Smooth muscle cell (in vitro differentiated cells): ENCODE data around the gene MAPK7. TPM values are rescaled to one million over a fixed set of nuclear protein-coding genes. Genes with fewer than 3 reads are reported as not detected.
A peak's percentile ranks its signal among the peaks of the same experiment; 100 is the strongest.

Experiments used
- DNase-seq: peaks from one replicate; lab custom pipeline; 2025; ENCODE audit not compliant: unreplicated experiment; lab: John Stamatoyannopoulos, UW
- H2AFZ ChIP-seq: fragments of 200-600 bp; sonication (generic); 2 replicates; pipeline ENCODE4 v1.6.0; 2016; ENCODE audit warnings: antibody characterized with exemption, low read depth, mild to moderate bottlenecking
- H3F3A ChIP-seq: fragments of 200-600 bp; sonication (generic); 2 replicates; pipeline ENCODE4 v1.6.0; 2017; ENCODE audit warnings: antibody characterized with exemption, low read depth
- H3K27ac ChIP-seq: fragments of 200-600 bp; sonication (generic); 2 replicates; pipeline ENCODE4 v1.5.1; 2016; ENCODE audit warnings: low read depth, mild to moderate bottlenecking
- H3K27me3 ChIP-seq: fragments of 200-600 bp; sonication (generic); 2 replicates; pipeline ENCODE4 v1.6.1; 2016; ENCODE audit warnings: low read depth, mild to moderate bottlenecking
- H3K36me3 ChIP-seq: fragments of 200-600 bp; sonication (generic); 2 replicates; pipeline ENCODE4 v1.5.1; 2016; ENCODE audit warnings: low read depth
- H3K4me1 ChIP-seq: fragments of 200-600 bp; sonication (generic); 2 replicates; pipeline ENCODE4 v1.5.1; 2016; ENCODE audit warnings: low read depth
- H3K4me2 ChIP-seq: fragments of 200-600 bp; sonication (generic); 2 replicates; pipeline ENCODE4 v1.6.0; 2016; ENCODE audit warnings: mild to moderate bottlenecking
- H3K4me3 ChIP-seq: fragments of 200-600 bp; sonication (generic); 2 replicates; pipeline ENCODE4 v1.5.1; 2016; ENCODE audit warnings: mild to moderate bottlenecking
- H3K79me2 ChIP-seq: fragments of 200-600 bp; sonication (generic); 2 replicates; pipeline ENCODE4 v1.6.0; 2016; ENCODE audit warnings: low read depth, mild to moderate bottlenecking
- H3K9ac ChIP-seq: fragments of 200-600 bp; sonication (generic); 2 replicates; pipeline ENCODE4 v1.6.0; 2016; ENCODE audit warnings: low read depth
- H3K9me3 ChIP-seq: fragments of 200-600 bp; sonication (generic); replicated peaks from 2 replicates; pipeline ENCODE4 v1.5.1; 2016; ENCODE audit warnings: low read depth
- H4K20me1 ChIP-seq: fragments of 200-600 bp; sonication (generic); 2 replicates; pipeline ENCODE4 v1.6.0; 2016; ENCODE audit warnings: low read depth
- CTCF ChIP-seq: fragments of 200-600 bp; sonication (generic); IDR thresholded peaks from 2 replicates; pipeline ENCODE4 v1.5.1; 2017; ENCODE audit warnings: borderline replicate concordance, mild to moderate bottlenecking, antibody characterized with exemption; ENCODE audit not compliant: insufficient read depth, poor library complexity, severe bottlenecking
- WGBS: methylation state at CpG from one replicate; pipeline ENCODE4 v1.1.7; 2016; ENCODE audit warnings: low lambda C conversion rate; 5-methylcytosine and 5-hydroxymethylcytosine counted together
- polyA plus RNA-seq: library from polyadenylated mRNA; unstranded; fragments of >200 nt; fragmentation: Nextera tagmentation; extraction: Ambion mirVana; gene quantifications from 2 replicates; pipeline ENCODE4 v1.2.1, GENCODE V29; 2016
- total RNA-seq: library from RNA; depleted of rRNA; stranded (reverse); fragments of >200 nt; gene quantifications from 2 replicates; pipeline ENCODE4 v1.2.3, GENCODE V29; 2014

MAPK7 gene
- total and polyA plus RNA-seq, 2 experiments from 2014 or later, result 9.1 to 36.3 TPM

GRCh38 chr17:19342611-19343255 is 35.6 kb upstream of the MAPK7 start:
- H3K9ac ChIP-seq, result no peak overlapping the region
- no peaks in the 10 kb centered on the region for H3K9me3 ChIP-seq
- no peak overlapping the region for H3K4me3 ChIP-seq
- peaks cover 17% of the 10 kb centered on the region for H3F3A ChIP-seq
- peaks cover 12% of the 10 kb centered on the region for H3K4me1 ChIP-seq
- no peaks in the 10 kb centered on the region for H3K36me3 ChIP-seq
- peak overlapping the region; percentile 49 for H3K27ac ChIP-seq
- H3K79me2 ChIP-seq, result no peaks in the 10 kb centered on the region
- TF ChIP-seq CTCF, result no peak
- WGBS, result 96% methylated on average over 7 of the region's 7 CpGs
- peak overlapping the region; percentile 6 for H3K4me2 ChIP-seq
- H2AFZ ChIP-seq, result no peak overlapping the region
- no peak for DNase-seq
- H3K27me3 ChIP-seq, result no peaks in the 10 kb centered on the region
- no peaks in the 10 kb centered on the region for H4K20me1 ChIP-seq

DNA sequence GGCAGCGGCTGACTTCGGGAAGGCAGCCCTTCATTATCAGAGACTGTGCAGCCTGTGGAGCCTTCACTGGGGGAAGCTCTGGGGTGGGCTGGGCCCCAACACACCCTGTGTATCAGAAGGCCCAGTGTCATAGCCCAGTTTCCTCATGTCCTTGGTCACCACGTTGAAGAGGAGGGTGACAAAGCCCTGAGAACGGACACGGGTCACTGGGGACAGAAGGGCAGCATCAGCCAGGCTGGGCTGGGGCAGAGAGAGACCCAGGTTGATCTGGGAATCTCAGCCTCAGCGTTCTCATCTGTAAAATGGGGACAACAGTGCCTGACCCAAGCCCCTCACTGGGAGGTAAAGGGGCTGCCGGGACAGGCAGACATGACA is 35.1 kb upstream of the MAPK7 start:
- H4K20me1 ChIP-seq, result no peaks in the 10 kb centered on the region
- H3K4me2 ChIP-seq, result no peak overlapping the region
- no peak overlapping the region for H3K9ac ChIP-seq
- 96% methylated on average over 7 of the region's 7 CpGs for WGBS
- no peak for TF ChIP-seq CTCF
- H3K9me3 ChIP-seq, result no peaks in the 10 kb centered on the region
- no peaks in the 10 kb centered on the region for H3K27me3 ChIP-seq
- peaks cover 12% of the 10 kb centered on the region for H3K4me1 ChIP-seq
- no peak for DNase-seq
- no peak overlapping the region for H3K27ac ChIP-seq
- H2AFZ ChIP-seq, result no peak overlapping the region
- H3K36me3 ChIP-seq, result no peaks in the 10 kb centered on the region
- H3K79me2 ChIP-seq, result no peaks in the 10 kb centered on the region
- H3K4me3 ChIP-seq, result no peak overlapping the region
- peaks cover 22% of the 10 kb centered on the region for H3F3A ChIP-seq

- H3K9ac ChIP-seq, result no peak overlapping the region
- no peaks in the 10 kb centered on the region for H3K9me3 ChIP-seq
- WGBS, result 97% methylated on average over 10 of the region's 13 CpGs
- no peak overlapping the region for H3K4me2 ChIP-seq
- H3F3A ChIP-seq, result peaks cover 23% of the 10 kb centered on the region
- H3K27me3 ChIP-seq, result no peaks in the 10 kb centered on the region
- no peak overlapping the region for H3K27ac ChIP-seq
- H3K4me3 ChIP-seq, result no peak overlapping the region
- peaks cover 12% of the 10 kb centered on the region for H3K4me1 ChIP-seq
- no peaks in the 10 kb centered on the region for H3K79me2 ChIP-seq
- no peak overlapping the region for H2AFZ ChIP-seq
- TF ChIP-seq CTCF, result no peak
- DNase-seq, result no peak
- no peaks in the 10 kb centered on the region for H3K36me3 ChIP-seq
- no peaks in the 10 kb centered on the region for H4K20me1 ChIP-seq
Measured at GRCh38 chr17:19343671-19344151, 34.6 kb upstream of the MAPK7 start.
